Heart left ventricle (tissue), 16 donors: ENCODE measurements around the gene PSAPL1. TPM values are rescaled to one million over a fixed set of nuclear protein-coding genes. Genes with fewer than 3 reads are reported as not detected.
A peak's percentile ranks its signal among the peaks of the same experiment; 100 is the strongest.

Experiments used
- ATAC-seq, 4 donors: fragments of 200-7000 bp; cut with Tn5 transposase; one replicate each; pipeline ENCODE4 v1.9.1; 2020 to 2022; ENCODE audit warnings: moderate library complexity in 4 of 4, mild to moderate bottlenecking in 3 of 4, moderate number of reproducible peaks in 1 of 4
- DNase-seq, 5 donors: peaks; one replicate each; pipeline ENCODE4 v3.0.0-alpha.2; 2020
- H3K27ac ChIP-seq, 12 donors: fragments of 200-600 bp; sonication (generic) in 4 of 12; one replicate each; pipeline versions ENCODE4 v1.5.0 to v1.8.0; 2016 to 2022; ENCODE audit warnings: mild to moderate bottlenecking in 2 of 12
- H3K27me3 ChIP-seq, 9 donors: fragments of 200-600 bp; sonication (generic) in 2 of 9; one replicate each; pipeline versions ENCODE4 v1.5.1 to v1.8.0; 2016 to 2022; ENCODE audit warnings: mild to moderate bottlenecking in 3 of 9
- H3K36me3 ChIP-seq, 9 donors: fragments of 200-600 bp; sonication (generic) in 2 of 9; one replicate each; pipeline versions ENCODE4 v1.5.0 to v1.8.0; 2018 to 2022; ENCODE audit warnings: mild to moderate bottlenecking in 2 of 9
- H3K4me1 ChIP-seq, 12 donors: fragments of 200-600 bp; sonication (generic) in 4 of 12; one replicate each; pipeline versions ENCODE4 v1.5.0 to v1.8.0; 2016 to 2022; ENCODE audit warnings: mild to moderate bottlenecking in 3 of 12
- H3K4me3 ChIP-seq, 12 donors: fragments of 200-600 bp; sonication (generic) in 4 of 12; one replicate each; pipeline versions ENCODE4 v1.5.0 to v1.8.0; 2017 to 2022; ENCODE audit warnings: mild to moderate bottlenecking in 9 of 12, moderate library complexity in 4 of 12
- H3K9me3 ChIP-seq, 12 donors: fragments of 200-600 bp; sonication (generic) in 4 of 12; one replicate each; pipeline versions ENCODE4 v1.5.0 to v1.8.0; 2016 to 2022; ENCODE audit warnings: mild to moderate bottlenecking in 1 of 12
- CTCF ChIP-seq, 12 donors: fragments of 200-600 bp; sonication (generic) in 4 of 12; IDR thresholded peaks; one replicate each; pipeline versions ENCODE4 v1.5.0 to v1.8.0; 2018 to 2022; ENCODE audit warnings: antibody characterized with exemption in 12 of 12, mild to moderate bottlenecking in 5 of 12
- POLR2A ChIP-seq, 2 donors: fragments of 450-650 bp; IDR thresholded peaks; one replicate each; pipeline ENCODE4 v1.6.1; 2017; ENCODE audit warnings: antibody characterized with exemption in 2 of 2, mild to moderate bottlenecking in 2 of 2, moderate library complexity in 2 of 2
- WGBS, 4 donors: extraction: QIAGEN DNeasy Blood & Tissue Kit in 2 of 4; methylation state at CpG; one replicate each; pipeline versions ENCODE4 v1.1.5 to v1.1.7; 2013 to 2018; 5-methylcytosine and 5-hydroxymethylcytosine counted together
- intact Hi-C, 10 donors: fragments of 100-400 bp; cut with DNase I; formaldehyde crosslinking; loops; one replicate each; pipeline versions ENCODE4 v1.11.1 to v1.14.2; 2022
- polyA plus RNA-seq, 2 donors: library from polyadenylated mRNA; stranded (reverse); fragments of 200-250 nt; gene quantifications; one replicate each; pipeline ENCODE4 v1.2.3, GENCODE V29; 2013
- total RNA-seq, 9 donors: library from RNA; depleted of rRNA in 2 of 9; stranded (reverse); fragments of >200 nt in 2 of 9; fragmentation: NEBNext Ultra II Directional in 3 of 9; extraction: Animal tissue kit (Norgen Biotek cat#: 25700) in 3 of 9; gene quantifications; one replicate each; pipeline versions ENCODE4 v1.1.0 to v1.2.4, GENCODE V29; 2016 to 2023
- donor health status: ischemic (EF 13 %, LVEDD 7.1; RV severe dilation, severe dysfunction).
- donor health status: healthy with polysubstance abuse.
- donor health status: DM: no; HTN: yes; CAD: no.
- donor health status: DM: no; HTN: no; CAD: no.
- donor health status: ischemic (EF 25% LVEDD 6.9; RV normal size, moderate dysfunction).
- donor health status: ischemic (EF 25% LVEDD 5.7; RV mildly dilated, moderate dysfunction).
- donor health status: healthy.
- donor health status: DM: yes; HTN: yes; CAD: no.
- donor health status: ischemic (EF 35%, LVEDD 5.7; RV mildly dilated, moderate dysfunction).
- donor health status: nonischemic (EF 11% LVEDD 7.7; RV severe dilation, severe dysfunction).
- donor health status: DM: yes; HTN: yes; CAD: no.
- donor health status: PGD.
- donor health status: ischemic (EF 29% LVEDD 5.4; RV normal size, mild dysfunction).
- donor health status: nonischemic (EF 23%, LVEDD 6.1; RV moderate dilation, normal function).

Gene PSAPL1
- total and polyA plus RNA-seq, 11 donors, result 0.11 TPM; not detected in 10

GRCh38 chr4:7465017-7465416, 30.3 kb upstream of the PSAPL1 start:
- ATAC-seq (no peak), DNase-seq (no peak)
- TF ChIP-seq POLR2A (IDR thresholded peaks at IDR 0.05) (no peak), CTCF (IDR thresholded peaks at IDR 0.05) (no peak)
- H3K4me1 ChIP-seq, result peaks cover 0 to 11% (median 0%) of the 10 kb centered on the region in 12 donors
- intact Hi-C loops, result loop anchor here in 2 of 10 donors (10.0 kb wide), 2 partner anchors 140 to 270 kb away; partner anchors contain the start of gene SORCS2 (in 1 of the 2)
- H3K4me3 ChIP-seq, result no peak overlapping the region
- no peaks in the 10 kb centered on the region for H3K36me3 ChIP-seq
- no peak overlapping the region for H3K27ac ChIP-seq
- H3K27me3 ChIP-seq, result peaks cover 0 to 7% (median 0%) of the 10 kb centered on the region in 9 donors
- 87 to 94% (median 90%) methylated on average over 9 of the region's 9 CpGs for WGBS, 4 donors
- H3K9me3 ChIP-seq, result peaks cover 0 to 15% (median 0%) of the 10 kb centered on the region in 12 donors

- intact Hi-C loops, result loop anchor here in 8 of 10 donors (5.0 to 10.0 kb wide), 5 partner anchors 139 to 272 kb away; partner anchors contain the start of gene SORCS2 (in 2 of the 8)
- H3K27me3 ChIP-seq, result peaks cover 0 to 12% (median 0%) of the 10 kb centered on the region in 9 donors
- DNase-seq (no peak), ATAC-seq (no peak)
- H3K4me3 ChIP-seq, result no peak overlapping the region
- H3K27ac ChIP-seq, result no peak overlapping the region
- H3K9me3 ChIP-seq, result peaks cover 0 to 15% (median 0%) of the 10 kb centered on the region in 12 donors
- no peak for TF ChIP-seq POLR2A (IDR thresholded peaks at IDR 0.05)
- TF ChIP-seq CTCF (IDR thresholded peaks at IDR 0.05), result no peak
- H3K36me3 ChIP-seq, result no peaks in the 10 kb centered on the region
- H3K4me1 ChIP-seq, result peaks cover 0 to 11% (median 0%) of the 10 kb centered on the region in 12 donors
- WGBS, 4 donors, result 81 to 85% (median 82%) methylated on average over 5 of the region's 5 CpGs
Measured at GRCh38 chr4:7464259-7464655, 29.5 kb upstream of the PSAPL1 start.

GRCh38 chr4:7463566-7464258, 29.0 kb upstream of the PSAPL1 start:
- Histone ChIP-seq H3K9me3 (peaks cover 0 to 15% (median 0%) of the 10 kb centered on the region in 12 donors), H3K4me1 (peaks cover 0 to 11% (median 0%) of the 10 kb centered on the region in 12 donors), H3K27me3 (peaks cover 0 to 12% (median 0%) of the 10 kb centered on the region in 9 donors), H3K36me3 (no peaks in the 10 kb centered on the region), H3K4me3 (no peak overlapping the region), H3K27ac (no peak overlapping the region)
- intact Hi-C loops, result loop anchor here in 9 of 10 donors (2.0 to 10.0 kb wide), 6 partner anchors 139 to 271 kb away; partner anchors contain the start of gene SORCS2 (in 2 of the 9)
- TF ChIP-seq POLR2A (IDR thresholded peaks at IDR 0.05), result no peak
- no peak for TF ChIP-seq CTCF (IDR thresholded peaks at IDR 0.05)
- WGBS, 4 donors, result 58 to 78% (median 69%) methylated on average over 20 of the region's 20 CpGs
- DNase-seq, result no peak
- no peak for ATAC-seq

- H3K27me3 ChIP-seq, result peaks cover 0 to 12% (median 0%) of the 10 kb centered on the region in 9 donors
- 26 to 34% (median 33%) methylated on average over 11 of the region's 11 CpGs for WGBS, 4 donors
- ATAC-seq, result peak; percentile 47 to 80 (median 69)
- H3K9me3 ChIP-seq, result peaks cover 0 to 15% (median 0%) of the 10 kb centered on the region in 12 donors
- peaks cover 0 to 11% (median 0%) of the 10 kb centered on the region in 12 donors for H3K4me1 ChIP-seq
- no peak overlapping the region for H3K4me3 ChIP-seq
- H3K27ac ChIP-seq, result peak overlapping the region in 1 of 12 donors; percentile 8
- H3K36me3 ChIP-seq, result no peaks in the 10 kb centered on the region
- DNase-seq, result peak in 3 of 5 donors; percentile 31 to 62 (median 45)
- TF ChIP-seq CTCF (IDR thresholded peaks at IDR 0.05) (peak in 10 of 12 donors; percentile 7 to 58 (median 42)), POLR2A (IDR thresholded peaks at IDR 0.05) (no peak)
- intact Hi-C loops, result loop anchor here in 9 of 10 donors (2.0 to 10.0 kb wide), 6 partner anchors 138 to 270 kb away; partner anchors contain the start of gene SORCS2 (in 2 of the 9)
Measured at GRCh38 chr4:7462509-7462971, 27.8 kb upstream of the PSAPL1 start.
